Right lobe of liver (tissue), 6 donors: ENCODE results near the gene TRMT44. TPM values are rescaled to one million over a fixed set of nuclear protein-coding genes. Genes with fewer than 3 reads are reported as not detected.
A peak's percentile ranks its signal among the peaks of the same experiment; 100 is the strongest.

ENCODE experiments used
- ATAC-seq, 4 donors: fragments of 200-7000 bp; cut with Tn5 transposase; one replicate each; pipeline ENCODE4 v1.9.1; 2020; ENCODE audit warnings: mild to moderate bottlenecking in 4 of 4, moderate library complexity in 4 of 4
- DNase-seq, 3 donors: peaks; one replicate each; pipeline ENCODE4 v3.0.0-alpha.2; 2020
- H3K27ac ChIP-seq, 3 donors: fragments of 200-600 bp; one replicate each; pipeline ENCODE4 v1.8.0; 2022
- H3K27me3 ChIP-seq, 2 donors: fragments of 200-600 bp; one replicate each; pipeline ENCODE4 v1.8.0; 2022
- H3K36me3 ChIP-seq, 4 donors: fragments of 200-600 bp; sonication (generic) in 1 of 4; one replicate each; pipeline versions ENCODE4 v1.5.1 to v1.8.0; 2017 to 2022; ENCODE audit warnings: control low read depth in 1 of 4
- H3K4me1 ChIP-seq, 4 donors: fragments of 200-600 bp; sonication (generic) in 1 of 4; one replicate each; pipeline versions ENCODE4 v1.5.1 to v1.8.0; 2017 to 2022; ENCODE audit warnings: control low read depth in 1 of 4
- H3K4me3 ChIP-seq, 3 donors: fragments of 200-600 bp; one replicate each; pipeline ENCODE4 v1.8.0; 2022
- H3K9me3 ChIP-seq, 4 donors: fragments of 200-600 bp; sonication (generic) in 1 of 4; one replicate each; pipeline versions ENCODE4 v1.5.1 to v1.8.0; 2017 to 2022; ENCODE audit warnings: control low read depth in 1 of 4
- POLR2A ChIP-seq: fragments of 450-650 bp; IDR thresholded peaks from one replicate; pipeline ENCODE4 v1.6.1; 2017; ENCODE audit warnings: antibody characterized with exemption, mild to moderate bottlenecking
- WGBS: methylation state at CpG from one replicate; pipeline ENCODE4 v1.1.6; 2018; ENCODE audit warnings: low coverage, low lambda C conversion rate; ENCODE audit not compliant: insufficient coverage; ENCODE audit errors: missing lambda C conversion rate; 5-methylcytosine and 5-hydroxymethylcytosine counted together
- intact Hi-C, 2 donors: fragments of 100-400 bp; cut with DNase I; formaldehyde crosslinking; loops; one replicate each; pipeline versions ENCODE4 v1.11.2 to v1.14.1; 2022
- total RNA-seq, 6 experiments: library from RNA; depleted of rRNA in 2 of 6; stranded (reverse); fragments of >200 nt in 2 of 6; fragmentation: NEBNext Ultra II Directional in 3 of 6; extraction: Animal tissue kit (Norgen Biotek cat#: 25700) in 3 of 6; gene quantifications; one replicate each; pipeline versions ENCODE4 v1.1.0 to v1.2.4, GENCODE V29; 2016 to 2023
- TF ChIP-seq, protein P1 (sequence below), 4 donors: fragments of 200-600 bp in 3 of 4; fragments of 450-650 bp in 1 of 4; IDR thresholded peaks; one replicate each; pipeline versions ENCODE4 v1.5.1 to v1.8.0; 2016 to 2022; ENCODE audit warnings: antibody characterized with exemption in 4 of 4, mild to moderate bottlenecking in 2 of 4
- donor health status: DM: no; HTN: yes; CAD: no.
- donor health status: DM: no; HTN: no; CAD: no.
- donor health status: DM: no; HTN: no; CAD: no.
- donor health status: DM: no; HTN: yes; CAD: no.
- donor health status: DM: no; HTN: yes; CAD: no.

Gene TRMT44
- total RNA-seq, 6 experiments from 2014 or later: 8.8 to 10.6 (median 9.6) TPM

DNA sequence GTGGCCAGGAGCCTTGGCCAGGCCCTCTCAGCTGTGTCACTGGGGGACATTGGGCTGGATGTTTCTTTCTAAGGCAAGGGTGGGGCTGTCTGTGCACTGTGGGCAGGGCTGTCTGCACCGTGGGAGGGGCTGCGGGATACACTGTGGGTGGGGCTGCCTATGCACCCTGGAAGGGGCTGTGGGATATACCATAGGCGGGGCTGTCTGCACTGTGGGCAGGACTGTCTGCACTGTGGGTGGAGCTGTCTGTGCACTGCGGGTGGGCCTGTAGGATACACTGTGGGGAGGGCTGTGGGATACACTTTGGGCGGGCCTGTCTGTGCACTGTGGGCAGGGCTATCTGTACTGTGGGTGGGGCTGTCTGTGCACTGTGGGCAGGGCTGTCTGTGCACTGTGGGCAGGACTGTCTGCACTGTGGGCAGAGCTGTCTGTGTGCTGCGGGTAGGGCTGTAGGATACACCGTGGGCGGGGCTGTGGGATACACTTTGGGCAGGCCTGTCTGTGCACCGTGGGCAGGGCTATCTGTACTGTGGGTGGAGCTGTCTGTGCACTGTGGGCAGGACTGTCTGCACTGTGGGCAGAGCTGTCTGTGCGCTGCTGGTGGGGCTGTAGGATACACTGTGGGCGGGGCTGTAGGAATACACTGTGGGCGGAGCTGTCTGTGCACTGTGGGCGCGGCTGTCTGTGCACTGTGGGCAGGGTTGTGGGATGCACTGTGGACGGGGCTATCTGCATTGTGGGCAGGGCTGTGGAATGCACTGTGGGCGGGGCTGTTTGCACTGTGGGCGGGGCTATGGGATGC lies 31.1 kb upstream of the TRMT44 start:
- H3K9me3 ChIP-seq: no peaks in the 10 kb centered on the region
- intact Hi-C loops: loop anchor here (5.0 to 10.0 kb wide), 3 partner anchors 167 to 235 kb away; no protein-coding TSS in a partner anchor
- ATAC-seq (peak; percentile 37 to 43 (median 40)), DNase-seq (peak in 1 of 3 donors; percentile 22)
- no peaks in the 10 kb centered on the region for H3K4me1 ChIP-seq
- H3K27ac ChIP-seq: no peak overlapping the region
- no peak for TF ChIP-seq POLR2A
- TF ChIP-seq, protein P1, sequence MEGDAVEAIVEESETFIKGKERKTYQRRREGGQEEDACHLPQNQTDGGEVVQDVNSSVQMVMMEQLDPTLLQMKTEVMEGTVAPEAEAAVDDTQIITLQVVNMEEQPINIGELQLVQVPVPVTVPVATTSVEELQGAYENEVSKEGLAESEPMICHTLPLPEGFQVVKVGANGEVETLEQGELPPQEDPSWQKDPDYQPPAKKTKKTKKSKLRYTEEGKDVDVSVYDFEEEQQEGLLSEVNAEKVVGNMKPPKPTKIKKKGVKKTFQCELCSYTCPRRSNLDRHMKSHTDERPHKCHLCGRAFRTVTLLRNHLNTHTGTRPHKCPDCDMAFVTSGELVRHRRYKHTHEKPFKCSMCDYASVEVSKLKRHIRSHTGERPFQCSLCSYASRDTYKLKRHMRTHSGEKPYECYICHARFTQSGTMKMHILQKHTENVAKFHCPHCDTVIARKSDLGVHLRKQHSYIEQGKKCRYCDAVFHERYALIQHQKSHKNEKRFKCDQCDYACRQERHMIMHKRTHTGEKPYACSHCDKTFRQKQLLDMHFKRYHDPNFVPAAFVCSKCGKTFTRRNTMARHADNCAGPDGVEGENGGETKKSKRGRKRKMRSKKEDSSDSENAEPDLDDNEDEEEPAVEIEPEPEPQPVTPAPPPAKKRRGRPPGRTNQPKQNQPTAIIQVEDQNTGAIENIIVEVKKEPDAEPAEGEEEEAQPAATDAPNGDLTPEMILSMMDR (IDR thresholded peaks at IDR 0.05): no peak
- H3K36me3 ChIP-seq: peaks cover 0 to 26% (median 4%) of the 10 kb centered on the region in 4 donors
- WGBS: 87% methylated on average over 3 of the region's 17 CpGs
- no peak overlapping the region for H3K4me3 ChIP-seq
- H3K27me3 ChIP-seq: no peaks in the 10 kb centered on the region

- H3K9me3 ChIP-seq: no peaks in the 10 kb centered on the region
- 84% methylated on average over 4 of the region's 9 CpGs for WGBS
- intact Hi-C loops: no loop called here
- H3K4me3 ChIP-seq: no peak overlapping the region
- no peak overlapping the region for H3K27ac ChIP-seq
- peaks cover 0 to 26% (median 5%) of the 10 kb centered on the region in 4 donors for H3K36me3 ChIP-seq
- no peak for ATAC-seq
- H3K27me3 ChIP-seq: no peaks in the 10 kb centered on the region
- no peak for TF ChIP-seq POLR2A
- TF ChIP-seq, protein P1 (IDR thresholded peaks at IDR 0.05): no peak
- no peak for DNase-seq
- H3K4me1 ChIP-seq: no peaks in the 10 kb centered on the region
These were observed 30.4 kb upstream of the TRMT44 start for GRCh38 chr4:8410066-8410625.

DNA sequence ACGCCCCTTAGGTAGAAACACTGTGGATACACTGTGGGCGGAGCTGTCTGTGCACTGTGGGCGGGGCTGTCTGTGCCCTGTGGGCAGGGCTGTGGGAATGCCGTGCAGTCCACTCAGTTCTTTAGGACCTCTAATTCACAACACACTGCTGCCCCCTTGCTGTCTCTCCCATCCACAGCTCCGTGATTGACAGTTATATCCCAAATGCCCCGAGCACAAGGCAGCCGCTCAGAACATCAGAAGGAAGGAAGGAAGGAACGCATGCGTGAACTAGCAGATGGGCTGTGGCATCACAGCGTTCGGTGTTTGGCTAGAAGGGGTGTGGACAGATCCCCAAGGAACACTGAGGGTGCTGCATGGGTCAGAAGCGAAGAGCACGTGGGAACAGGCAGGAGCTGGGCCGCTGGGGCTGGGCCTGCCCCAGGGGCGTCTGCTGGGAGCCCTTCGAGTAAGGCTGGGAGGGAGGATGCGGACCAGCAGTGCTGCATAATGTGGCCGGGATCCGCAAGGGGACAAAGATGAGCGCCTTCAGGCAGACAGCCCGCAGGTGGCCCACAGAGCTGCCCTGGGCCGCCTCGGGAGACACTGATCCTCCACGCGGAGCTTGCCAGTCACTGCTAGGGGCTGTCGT lies 29.8 kb upstream of the TRMT44 start:
- intact Hi-C loops: no loop called here
- Histone ChIP-seq H3K27ac (no peak overlapping the region), H3K4me3 (no peak overlapping the region), H3K36me3 (peaks cover 0 to 26% (median 5%) of the 10 kb centered on the region in 4 donors), H3K4me1 (no peaks in the 10 kb centered on the region), H3K27me3 (no peaks in the 10 kb centered on the region), H3K9me3 (no peaks in the 10 kb centered on the region)
- peak in 1 of 3 donors; percentile 51 for DNase-seq
- TF ChIP-seq POLR2A: no peak
- TF ChIP-seq, protein P1 (IDR thresholded peaks at IDR 0.05): peak in 3 of 4 donors; percentile 14 to 30 (median 18)
- 72% methylated on average over 10 of the region's 26 CpGs for WGBS
- peak; percentile 79 to 85 (median 84) for ATAC-seq

GRCh38 chr4:8411351-8412180 lies 29.0 kb upstream of the TRMT44 start:
- Histone ChIP-seq H3K27ac (no peak overlapping the region), H3K36me3 (peaks cover 0 to 31% (median 5%) of the 10 kb centered on the region in 4 donors), H3K4me3 (no peak overlapping the region), H3K9me3 (no peaks in the 10 kb centered on the region), H3K27me3 (no peaks in the 10 kb centered on the region), H3K4me1 (no peaks in the 10 kb centered on the region)
- TF ChIP-seq POLR2A: no peak
- TF ChIP-seq, protein P1 (IDR thresholded peaks at IDR 0.05): no peak
- DNase-seq: no peak
- no peak for ATAC-seq
- WGBS: 87% methylated on average over 3 of the region's 13 CpGs
- intact Hi-C loops: no loop called here
